ENCODE measurements around the gene LMBRD1. TPM values are rescaled to one million over a fixed set of nuclear protein-coding genes. Genes with fewer than 3 reads are reported as not detected.

The LMBRD1 gene
- total RNA-seq, 1 donor = 36.2 TPM

DNA sequence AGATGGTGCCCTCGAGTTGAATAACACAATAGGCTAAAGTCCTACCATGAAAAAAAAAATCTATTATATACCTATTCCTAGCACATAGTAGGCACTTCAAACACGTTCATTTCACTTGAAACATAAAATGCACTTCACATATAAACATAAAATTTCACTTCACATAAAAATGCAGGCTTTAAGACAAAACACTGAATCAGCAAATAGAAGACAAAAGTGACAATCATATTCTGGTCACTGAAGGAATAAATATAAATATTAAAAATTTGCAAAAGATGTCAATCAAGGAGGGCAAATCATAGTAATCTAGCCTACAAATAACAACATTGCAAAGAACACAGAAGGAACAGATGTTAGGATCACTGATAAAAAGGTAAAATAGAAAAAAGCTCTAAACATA, 153.1 kb downstream of the LMBRD1 start:
- no peak for DNase-seq (ENCODE audit: insufficient read length, low spot score, missing footprints)
- H2AFZ ChIP-seq (ENCODE audit: low read length) = no peak overlapping the region
- no peaks in the 10 kb centered on the region for H3K79me2 ChIP-seq (ENCODE audit: insufficient read depth, low read length)
- H3K4me2 ChIP-seq (ENCODE audit: insufficient read depth, low read length) = no peak overlapping the region
- H3K27me3 ChIP-seq (ENCODE audit: insufficient read depth, low read length) = no peaks in the 10 kb centered on the region
- no peaks in the 10 kb centered on the region for H4K20me1 ChIP-seq (ENCODE audit: insufficient read depth, low read length)
- H3K4me3 ChIP-seq (ENCODE audit: insufficient read depth, low read length) = no peak overlapping the region
- H3K4me1 ChIP-seq (ENCODE audit: insufficient read depth, low read length) = no peaks in the 10 kb centered on the region
- H3K27ac ChIP-seq (ENCODE audit: low read depth, low read length) = no peak overlapping the region
- no peaks in the 10 kb centered on the region for H3K9me3 ChIP-seq (ENCODE audit: low read depth, low read length)
- H3K36me3 ChIP-seq (ENCODE audit: insufficient read depth, low read length) = no peaks in the 10 kb centered on the region
- TF ChIP-seq, protein P1, sequence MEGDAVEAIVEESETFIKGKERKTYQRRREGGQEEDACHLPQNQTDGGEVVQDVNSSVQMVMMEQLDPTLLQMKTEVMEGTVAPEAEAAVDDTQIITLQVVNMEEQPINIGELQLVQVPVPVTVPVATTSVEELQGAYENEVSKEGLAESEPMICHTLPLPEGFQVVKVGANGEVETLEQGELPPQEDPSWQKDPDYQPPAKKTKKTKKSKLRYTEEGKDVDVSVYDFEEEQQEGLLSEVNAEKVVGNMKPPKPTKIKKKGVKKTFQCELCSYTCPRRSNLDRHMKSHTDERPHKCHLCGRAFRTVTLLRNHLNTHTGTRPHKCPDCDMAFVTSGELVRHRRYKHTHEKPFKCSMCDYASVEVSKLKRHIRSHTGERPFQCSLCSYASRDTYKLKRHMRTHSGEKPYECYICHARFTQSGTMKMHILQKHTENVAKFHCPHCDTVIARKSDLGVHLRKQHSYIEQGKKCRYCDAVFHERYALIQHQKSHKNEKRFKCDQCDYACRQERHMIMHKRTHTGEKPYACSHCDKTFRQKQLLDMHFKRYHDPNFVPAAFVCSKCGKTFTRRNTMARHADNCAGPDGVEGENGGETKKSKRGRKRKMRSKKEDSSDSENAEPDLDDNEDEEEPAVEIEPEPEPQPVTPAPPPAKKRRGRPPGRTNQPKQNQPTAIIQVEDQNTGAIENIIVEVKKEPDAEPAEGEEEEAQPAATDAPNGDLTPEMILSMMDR (IDR thresholded peaks at IDR 0.05; ENCODE audit: extremely low read depth, low read depth, low read length) = no peak

DNA sequence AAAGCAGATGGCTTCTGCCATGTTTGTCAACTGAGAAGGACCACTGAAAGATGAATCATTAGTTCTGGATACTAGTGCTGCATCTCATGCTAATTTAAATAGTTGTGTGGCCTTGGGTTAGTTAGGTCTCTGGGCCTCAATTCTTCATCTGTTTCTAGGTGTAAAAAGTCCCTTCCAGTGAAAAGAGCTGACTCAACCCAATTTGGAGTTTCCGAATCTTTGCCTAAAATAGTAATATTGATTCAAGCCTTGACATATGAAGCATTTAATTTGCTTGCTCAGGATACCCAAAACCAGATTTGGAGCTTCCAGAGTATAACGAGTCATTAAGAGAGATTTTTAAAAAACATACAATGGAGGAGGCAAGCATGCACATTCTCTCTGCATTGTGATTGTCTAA, 163.9 kb downstream of the LMBRD1 start:
- Histone ChIP-seq H3K27ac (ENCODE audit: low read depth, low read length) (no peak overlapping the region), H3K27me3 (ENCODE audit: insufficient read depth, low read length) (no peaks in the 10 kb centered on the region), H3K4me2 (ENCODE audit: insufficient read depth, low read length) (no peak overlapping the region), H2AFZ (ENCODE audit: low read length) (no peak overlapping the region), H3K9me3 (ENCODE audit: low read depth, low read length) (no peaks in the 10 kb centered on the region), H3K4me3 (ENCODE audit: insufficient read depth, low read length) (no peak overlapping the region), H3K4me1 (ENCODE audit: insufficient read depth, low read length) (no peaks in the 10 kb centered on the region), H3K79me2 (ENCODE audit: insufficient read depth, low read length) (no peaks in the 10 kb centered on the region), H3K36me3 (ENCODE audit: insufficient read depth, low read length) (no peaks in the 10 kb centered on the region), H4K20me1 (ENCODE audit: insufficient read depth, low read length) (no peaks in the 10 kb centered on the region)
- TF ChIP-seq, protein P1 (IDR thresholded peaks at IDR 0.05; ENCODE audit: extremely low read depth, low read depth, low read length) = no peak
- DNase-seq (ENCODE audit: insufficient read length, low spot score, missing footprints) = no peak

DNA sequence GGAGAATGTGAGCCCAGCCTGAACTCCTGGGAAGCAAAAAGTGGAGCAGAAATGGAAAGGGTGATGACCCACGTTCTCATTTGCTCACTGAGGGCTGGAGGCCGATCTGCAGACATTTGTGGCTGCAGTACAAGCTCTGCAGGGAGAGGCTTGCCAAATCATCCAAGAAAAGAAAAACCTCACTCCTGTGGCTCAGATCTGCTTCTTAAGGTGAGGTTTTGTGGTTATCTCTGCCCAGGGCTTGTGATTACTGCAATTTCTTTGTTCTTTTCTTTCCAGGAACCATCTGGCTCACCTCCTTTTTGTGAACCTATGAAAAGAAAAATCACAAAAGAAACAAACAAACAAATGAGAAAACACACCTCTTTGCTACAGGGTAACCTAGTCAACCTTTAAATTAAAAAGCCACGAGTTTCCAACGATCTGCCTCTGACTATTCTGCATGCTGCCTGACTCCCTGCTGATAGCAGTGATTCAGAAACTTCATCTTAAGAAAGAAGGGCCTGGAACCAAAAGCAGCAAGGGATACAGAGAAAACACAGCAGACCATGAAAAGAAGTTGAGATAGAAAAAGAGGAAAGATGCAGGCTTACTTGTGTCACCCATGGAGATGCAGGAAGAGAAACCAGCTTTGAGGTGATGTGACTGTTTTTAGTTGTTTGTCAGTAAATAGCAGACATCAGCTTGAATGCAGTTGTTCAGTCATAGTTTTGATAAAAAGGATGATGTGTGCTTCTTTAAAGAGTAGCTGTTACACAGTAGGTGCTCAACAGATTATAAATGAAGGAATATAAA, 165.1 kb downstream of the LMBRD1 start:
- Histone ChIP-seq H3K4me3 (ENCODE audit: insufficient read depth, low read length) (no peak overlapping the region), H3K27ac (ENCODE audit: low read depth, low read length) (no peak overlapping the region), H3K36me3 (ENCODE audit: insufficient read depth, low read length) (no peaks in the 10 kb centered on the region), H3K27me3 (ENCODE audit: insufficient read depth, low read length) (no peaks in the 10 kb centered on the region), H3K4me1 (ENCODE audit: insufficient read depth, low read length) (no peaks in the 10 kb centered on the region), H4K20me1 (ENCODE audit: insufficient read depth, low read length) (no peaks in the 10 kb centered on the region), H2AFZ (ENCODE audit: low read length) (no peak overlapping the region), H3K4me2 (ENCODE audit: insufficient read depth, low read length) (no peak overlapping the region), H3K9me3 (ENCODE audit: low read depth, low read length) (no peaks in the 10 kb centered on the region), H3K79me2 (ENCODE audit: insufficient read depth, low read length) (no peaks in the 10 kb centered on the region)
- TF ChIP-seq, protein P1 (IDR thresholded peaks at IDR 0.05; ENCODE audit: extremely low read depth, low read depth, low read length) = no peak
- DNase-seq (ENCODE audit: insufficient read length, low spot score, missing footprints) = no peak

DNA sequence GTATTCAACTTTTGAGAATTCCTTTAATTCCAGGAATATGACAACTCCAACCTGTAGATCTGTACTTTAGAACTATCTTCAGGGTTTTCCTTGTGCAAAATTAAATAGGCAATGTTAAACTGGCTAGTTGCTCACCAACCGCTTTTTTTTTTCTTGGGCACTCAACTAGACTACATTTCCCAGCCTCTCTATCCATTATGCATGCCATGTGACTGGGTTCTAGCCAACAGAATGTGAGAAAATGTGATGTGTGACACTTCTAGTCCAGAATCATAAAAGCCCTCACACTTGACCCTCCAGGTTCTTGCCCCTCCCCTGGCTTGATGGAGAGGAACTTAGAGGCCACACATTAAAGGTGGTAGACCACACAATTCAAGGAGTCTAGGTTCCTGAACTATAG, 166.0 kb downstream of the LMBRD1 start:
- no peaks in the 10 kb centered on the region for H3K79me2 ChIP-seq (ENCODE audit: insufficient read depth, low read length)
- DNase-seq (ENCODE audit: insufficient read length, low spot score, missing footprints) = no peak
- no peaks in the 10 kb centered on the region for H3K9me3 ChIP-seq (ENCODE audit: low read depth, low read length)
- TF ChIP-seq, protein P1 (IDR thresholded peaks at IDR 0.05; ENCODE audit: extremely low read depth, low read depth, low read length) = no peak
- no peak overlapping the region for H2AFZ ChIP-seq (ENCODE audit: low read length)
- H3K4me3 ChIP-seq (ENCODE audit: insufficient read depth, low read length) = no peak overlapping the region
- H3K4me1 ChIP-seq (ENCODE audit: insufficient read depth, low read length) = no peaks in the 10 kb centered on the region
- no peak overlapping the region for H3K4me2 ChIP-seq (ENCODE audit: insufficient read depth, low read length)
- H3K27me3 ChIP-seq (ENCODE audit: insufficient read depth, low read length) = no peaks in the 10 kb centered on the region
- no peak overlapping the region for H3K27ac ChIP-seq (ENCODE audit: low read depth, low read length)
- H4K20me1 ChIP-seq (ENCODE audit: insufficient read depth, low read length) = no peaks in the 10 kb centered on the region
- H3K36me3 ChIP-seq (ENCODE audit: insufficient read depth, low read length) = no peaks in the 10 kb centered on the region

All from osteoblast (primary cell).